HCT116 (cell line): ENCODE measurements around the gene ATN1. TPM values are rescaled to one million over a fixed set of nuclear protein-coding genes. Genes with fewer than 3 reads are reported as not detected.

Experiments
- ATAC-seq: fragments of 200-7000 bp; cut with Tn5 transposase; 2 replicates; pipeline ENCODE4 v1.9.1; 2020; ENCODE audit warnings: mild to moderate bottlenecking, moderate library complexity
- BruUV-seq: library from RNA; stranded (reverse); fragments of 400-500 nt; replicated peaks from 2 replicates; lab custom pipeline; 2021; lab: Mats Ljungman, UMichigan
- CTCF ChIA-PET: fragments of 300-600 bp; sonication (Branson Sonifier 250); formaldehyde crosslinking; loops from one replicate; lab custom pipeline; 2021; ENCODE audit warnings: antibody characterized with exemption; lab: Charles Lee
- POLR2A ChIA-PET: fragments of 300-600, 350-600 bp; sonication (Branson Sonifier 250); formaldehyde crosslinking; loops from one replicate; lab custom pipeline; 2021; ENCODE audit warnings: antibody characterized with exemption; lab: Charles Lee
- RAD21 ChIA-PET, 2 experiments: fragments of 300-600 bp; sonication (Branson Sonifier 250); formaldehyde crosslinking; loops; one replicate each; lab custom pipeline; 2023; ENCODE audit warnings: low total read pairs in 2 of 2; ENCODE audit not compliant: uncharacterized antibody in 2 of 2, unreplicated experiment in 2 of 2, low non-redundant PET in 1 of 2; lab: Charles Lee
- DNase-seq: peaks from one replicate; pipeline ENCODE4 v3.0.0-alpha.2; 2010; ENCODE audit warnings: low read depth, low spot score
- H2AFZ ChIP-seq: fragments of 200-600 bp; shearing (Covaris generic), sonication (generic); 2 replicates; pipeline ENCODE4 v1.6.1; 2017; ENCODE audit warnings: low read depth, mixed run types, mixed read lengths, antibody characterized with exemption, low read length; ENCODE audit not compliant: poor library complexity, severe bottlenecking
- H3K27ac ChIP-seq: 2 replicates; pipeline ENCODE4 v1.5.1; 2012; ENCODE audit warnings: low read depth, low read length
- H3K27me3 ChIP-seq: fragments of 200-600 bp; sonication (generic); 2 replicates; pipeline ENCODE4 v1.6.1; 2016; ENCODE audit warnings: mixed run types, low read length, mixed read lengths; ENCODE audit not compliant: insufficient read depth
- H3K36me3 ChIP-seq, 2 experiments: fragments of 200-500 bp in 1 of 2; fragments of 200-600 bp in 1 of 2; sonication (Bioruptor generic) in 1 of 2; sonication (generic) in 1 of 2; 2 replicates each; pipeline versions ENCODE4 v1.5.1 to v1.6.1; 2014 to 2016; ENCODE audit warnings: low read length in 2 of 2, inconsistent platforms in 1 of 2, mixed read lengths in 1 of 2, mixed run types in 1 of 2; ENCODE audit not compliant: insufficient read depth in 2 of 2, control insufficient read depth in 1 of 2
- H3K4me1 ChIP-seq, 2 experiments: fragments of 200-600 bp in 1 of 2; sonication (generic) in 1 of 2; 2 replicates each; pipeline versions ENCODE4 v1.5.1 to v1.6.1; 2012 to 2017; ENCODE audit warnings: low read length in 2 of 2, inconsistent platforms in 1 of 2, mild to moderate bottlenecking in 1 of 2, mixed read lengths in 1 of 2, mixed run types in 1 of 2, moderate library complexity in 1 of 2; ENCODE audit not compliant: insufficient read depth in 2 of 2, control insufficient read depth in 1 of 2
- H3K4me2 ChIP-seq: fragments of 200-600 bp; sonication (generic); 2 replicates; pipeline ENCODE4 v1.6.1; 2017; ENCODE audit warnings: mixed run types, low read length, mixed read lengths
- H3K4me3 ChIP-seq, 2 experiments: fragments of 200-600 bp in 1 of 2; sonication (generic) in 1 of 2; replicated peaks in 1 of 2; 2 replicates each; pipeline ENCODE4 v1.5.1; 2011 to 2016; ENCODE audit warnings: low read length in 2 of 2, control low read depth in 1 of 2, low read depth in 1 of 2, mild to moderate bottlenecking in 1 of 2, mixed read lengths in 1 of 2, mixed run types in 1 of 2
- H3K79me2 ChIP-seq: fragments of 200-600 bp; sonication (generic); 2 replicates; pipeline ENCODE4 v1.6.1; 2017; ENCODE audit warnings: mild to moderate bottlenecking, mixed run types, low read length, moderate library complexity, mixed read lengths; ENCODE audit not compliant: insufficient read depth
- H3K9ac ChIP-seq: fragments of 200-600 bp; sonication (generic); 2 replicates; pipeline ENCODE4 v1.6.1; 2016; ENCODE audit warnings: low read length, mixed read lengths
- H3K9me2 ChIP-seq: fragments of 200-600 bp; sonication (generic), shearing (Covaris generic); 2 replicates; pipeline ENCODE4 v1.6.1; 2017; ENCODE audit warnings: mixed run types, mild to moderate bottlenecking, moderate library complexity; ENCODE audit not compliant: insufficient read depth
- H3K9me3 ChIP-seq, 2 experiments: fragments of 200-500 bp in 1 of 2; fragments of 200-600 bp in 1 of 2; sonication (Bioruptor generic) in 1 of 2; sonication (generic) in 1 of 2; 2 replicates each; pipeline ENCODE4 v1.6.1; 2014 to 2017; ENCODE audit warnings: low read length in 2 of 2, mixed read lengths in 2 of 2, inconsistent platforms in 1 of 2, low read depth in 1 of 2, mild to moderate bottlenecking in 1 of 2, mixed run types in 1 of 2, moderate library complexity in 1 of 2; ENCODE audit not compliant: control insufficient read depth in 1 of 2, insufficient read depth in 1 of 2
- H4K20me1 ChIP-seq: fragments of 200-600 bp; sonication (generic), shearing (Covaris generic); 2 replicates; pipeline ENCODE4 v1.6.1; 2017; ENCODE audit warnings: mixed run types, mild to moderate bottlenecking, moderate library complexity; ENCODE audit not compliant: insufficient read depth
- CBX3 ChIP-seq: IDR thresholded peaks from 2 replicates; pipeline ENCODE4 v1.6.1; 2012; ENCODE audit warnings: low read depth
- EGR1 ChIP-seq: IDR thresholded peaks from 2 replicates; pipeline ENCODE4 v1.6.1; 2012; ENCODE audit warnings: low read depth
- ELF1 ChIP-seq: IDR thresholded peaks from 2 replicates; pipeline ENCODE4 v1.6.1; 2012; ENCODE audit warnings: low read depth, borderline replicate concordance
- EZH2 ChIP-seq: fragments of 200-600 bp; sonication (generic); IDR thresholded peaks from 2 replicates; pipeline ENCODE4 v1.6.1; 2017; ENCODE audit warnings: antibody characterized with exemption, mixed run types
- SRF ChIP-seq: IDR thresholded peaks from 2 replicates; pipeline ENCODE4 v1.6.1; 2012; ENCODE audit warnings: low read depth
- intact Hi-C: fragments of 100-400 bp; cut with micrococcal nuclease; formaldehyde crosslinking; loops from 2 replicates; pipeline ENCODE4 v1.10.0; 2022
- total RNA-seq: library from RNA; stranded (reverse); gene quantifications from one replicate; pipeline ENCODE4 v1.2.1, GENCODE V29; 2021; ENCODE audit not compliant: unreplicated experiment
- TF ChIP-seq, protein P1 (sequence below): IDR thresholded peaks from 2 replicates; pipeline ENCODE4 v1.6.1; 2012
- TF ChIP-seq, protein P2 (sequence below): IDR thresholded peaks from 2 replicates; pipeline ENCODE4 v1.6.1; 2012; ENCODE audit warnings: low read depth

ATN1 gene
- total RNA-seq, 1 experiment from 2014 or later: 104 TPM

DNA sequence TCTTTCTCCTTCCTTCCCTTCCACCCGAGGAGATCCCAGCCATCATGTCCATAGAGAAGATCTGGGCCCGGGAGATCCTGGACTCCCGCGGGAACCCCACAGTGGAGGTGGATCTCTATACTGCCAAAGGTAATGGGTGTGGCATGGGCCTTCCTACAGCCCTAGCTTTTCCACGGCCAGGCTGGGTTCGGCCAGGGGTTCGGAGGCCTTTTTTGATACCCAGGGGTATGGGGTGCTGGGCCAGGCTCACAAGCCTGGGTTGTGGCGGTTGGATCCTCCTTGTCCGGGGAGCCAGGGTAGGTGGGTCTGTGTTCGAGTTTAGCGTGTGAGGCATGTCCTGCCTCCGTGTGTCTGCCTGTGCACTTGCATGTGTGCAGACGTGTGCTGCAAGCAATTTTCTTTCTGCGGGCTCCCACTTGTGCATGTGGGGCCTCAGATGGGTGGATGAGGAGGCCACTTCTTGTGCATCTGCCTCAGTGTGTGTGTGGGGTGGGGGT is 11.9 kb upstream of the ATN1 start:
- Histone ChIP-seq H3K4me2 (peak overlapping the region; percentile 92), H3K9me3 (no peaks in the 10 kb centered on the region), H3K4me1 (peaks cover 15 to 29% of the 10 kb centered on the region in 2 experiments), H3K79me2 (peaks cover 13% of the 10 kb centered on the region; the same call in 1 of the 2 replicates), H3K9me2 (no peaks in the 10 kb centered on the region), H3K36me3 (peaks cover 8 to 17% of the 10 kb centered on the region in 2 experiments), H3K27ac (peak overlapping the region; percentile 24; the same call in 1 of the 2 replicates), H3K4me3 (peak overlapping the region; percentile 79 to 81), H4K20me1 (no peaks in the 10 kb centered on the region), H2AFZ (no peak overlapping the region), H3K27me3 (no peaks in the 10 kb centered on the region), H3K9ac (no peak overlapping the region)
- intact Hi-C loops: no loop called here
- ChIA-PET CTCF (interaction anchor here (1.4 kb wide), 1 partner anchor 22 kb away, joined by 3 read pairs; no protein-coding TSS in a partner anchor), POLR2A (no interaction called here), RAD21 (no interaction called here)
- BruUV-seq: no TSS peak
- DNase-seq: no peak
- no peak for ATAC-seq
- TF ChIP-seq SRF (no peak), CBX3 (no peak), ELF1 (no peak), EZH2 (no peak), EGR1 (no peak)
- TF ChIP-seq, protein P1, sequence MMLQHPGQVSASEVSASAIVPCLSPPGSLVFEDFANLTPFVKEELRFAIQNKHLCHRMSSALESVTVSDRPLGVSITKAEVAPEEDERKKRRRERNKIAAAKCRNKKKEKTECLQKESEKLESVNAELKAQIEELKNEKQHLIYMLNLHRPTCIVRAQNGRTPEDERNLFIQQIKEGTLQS: no peak
- TF ChIP-seq, protein P2, sequence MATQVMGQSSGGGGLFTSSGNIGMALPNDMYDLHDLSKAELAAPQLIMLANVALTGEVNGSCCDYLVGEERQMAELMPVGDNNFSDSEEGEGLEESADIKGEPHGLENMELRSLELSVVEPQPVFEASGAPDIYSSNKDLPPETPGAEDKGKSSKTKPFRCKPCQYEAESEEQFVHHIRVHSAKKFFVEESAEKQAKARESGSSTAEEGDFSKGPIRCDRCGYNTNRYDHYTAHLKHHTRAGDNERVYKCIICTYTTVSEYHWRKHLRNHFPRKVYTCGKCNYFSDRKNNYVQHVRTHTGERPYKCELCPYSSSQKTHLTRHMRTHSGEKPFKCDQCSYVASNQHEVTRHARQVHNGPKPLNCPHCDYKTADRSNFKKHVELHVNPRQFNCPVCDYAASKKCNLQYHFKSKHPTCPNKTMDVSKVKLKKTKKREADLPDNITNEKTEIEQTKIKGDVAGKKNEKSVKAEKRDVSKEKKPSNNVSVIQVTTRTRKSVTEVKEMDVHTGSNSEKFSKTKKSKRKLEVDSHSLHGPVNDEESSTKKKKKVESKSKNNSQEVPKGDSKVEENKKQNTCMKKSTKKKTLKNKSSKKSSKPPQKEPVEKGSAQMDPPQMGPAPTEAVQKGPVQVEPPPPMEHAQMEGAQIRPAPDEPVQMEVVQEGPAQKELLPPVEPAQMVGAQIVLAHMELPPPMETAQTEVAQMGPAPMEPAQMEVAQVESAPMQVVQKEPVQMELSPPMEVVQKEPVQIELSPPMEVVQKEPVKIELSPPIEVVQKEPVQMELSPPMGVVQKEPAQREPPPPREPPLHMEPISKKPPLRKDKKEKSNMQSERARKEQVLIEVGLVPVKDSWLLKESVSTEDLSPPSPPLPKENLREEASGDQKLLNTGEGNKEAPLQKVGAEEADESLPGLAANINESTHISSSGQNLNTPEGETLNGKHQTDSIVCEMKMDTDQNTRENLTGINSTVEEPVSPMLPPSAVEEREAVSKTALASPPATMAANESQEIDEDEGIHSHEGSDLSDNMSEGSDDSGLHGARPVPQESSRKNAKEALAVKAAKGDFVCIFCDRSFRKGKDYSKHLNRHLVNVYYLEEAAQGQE: no peak
